Neural cell (in vitro differentiated cells): ENCODE data around the gene RAB17. TPM values are rescaled to one million over a fixed set of nuclear protein-coding genes. Genes with fewer than 3 reads are reported as not detected.

Experiments
- H2AFZ ChIP-seq: fragments of 200-600, 300-800 bp; sonication (generic), shearing (Covaris generic); 2 replicates; pipeline ENCODE4 v1.6.0; 2014; ENCODE audit warnings: low read depth, mild to moderate bottlenecking, antibody characterized with exemption, low read length, moderate library complexity
- H3F3A ChIP-seq: fragments of 200-600 bp; shearing (Covaris generic); 2 replicates; pipeline ENCODE4 v1.6.1; 2016; ENCODE audit warnings: mild to moderate bottlenecking, moderate library complexity, mixed read lengths, antibody characterized with exemption, low read length; ENCODE audit not compliant: insufficient read depth, poor library complexity, severe bottlenecking
- H3K27ac ChIP-seq: fragments of 200-600, 300-800 bp; sonication (generic), shearing (Covaris generic); 2 replicates; pipeline ENCODE4 v1.5.1; 2014; ENCODE audit warnings: mild to moderate bottlenecking, low read length, moderate library complexity
- H3K27me3 ChIP-seq: fragments of 300-800, 200-600 bp; sonication (generic), shearing (Covaris generic); 2 replicates; pipeline ENCODE4 v1.6.0; 2014; ENCODE audit warnings: mild to moderate bottlenecking, low read depth, low read length, moderate library complexity; ENCODE audit not compliant: insufficient read depth
- H3K36me3 ChIP-seq: fragments of 300-800, 200-600 bp; sonication (generic), shearing (Covaris generic); 2 replicates; pipeline ENCODE4 v1.5.1; 2014; ENCODE audit warnings: mild to moderate bottlenecking, antibody characterized with exemption, low read length, moderate library complexity; ENCODE audit not compliant: insufficient read depth
- H3K4me2 ChIP-seq: fragments of 300-800, 200-600 bp; sonication (generic), shearing (Covaris generic); 2 replicates; pipeline ENCODE4 v1.6.0; 2014; ENCODE audit warnings: mild to moderate bottlenecking, low read length
- H3K4me3 ChIP-seq: fragments of 300-800, 200-600 bp; sonication (generic), shearing (Covaris generic); 2 replicates; pipeline ENCODE4 v1.5.1; 2014; ENCODE audit warnings: mild to moderate bottlenecking, low read length, moderate library complexity
- H3K79me2 ChIP-seq: fragments of 200-600 bp; shearing (Covaris generic); replicated peaks from 2 replicates; pipeline ENCODE4 v1.6.0; 2014; ENCODE audit warnings: mild to moderate bottlenecking, low read length, moderate library complexity; ENCODE audit not compliant: insufficient read depth
- H3K9ac ChIP-seq: fragments of 300-800, 200-600 bp; sonication (generic), shearing (Covaris generic); 2 replicates; pipeline ENCODE4 v1.6.1; 2016; ENCODE audit warnings: mild to moderate bottlenecking, low read length, mixed read lengths
- H3K9me2 ChIP-seq: fragments of 200-600 bp; shearing (Covaris generic); 2 replicates; pipeline ENCODE4 v1.6.1; 2016; ENCODE audit warnings: mild to moderate bottlenecking, low read length, mixed read lengths; ENCODE audit not compliant: insufficient read depth
- H3K9me3 ChIP-seq: fragments of 200-600, 300-800 bp; sonication (generic), shearing (Covaris generic); 2 replicates; pipeline ENCODE4 v1.6.1; 2016; ENCODE audit warnings: mild to moderate bottlenecking, mixed run types, low read length, moderate library complexity, mixed read lengths
- H4K20me1 ChIP-seq: fragments of 200-600 bp; shearing (Covaris generic); 2 replicates; pipeline ENCODE4 v1.6.1; 2016; ENCODE audit warnings: mild to moderate bottlenecking, mixed run types; ENCODE audit not compliant: insufficient read depth
- EP300 ChIP-seq: fragments of 450-650 bp; conservative IDR thresholded peaks from 2 replicates; pipeline ENCODE4 v1.6.1; 2014; ENCODE audit warnings: antibody characterized with exemption, mild to moderate bottlenecking, moderate library complexity; ENCODE audit not compliant: poor library complexity, severe bottlenecking
- EZH2 ChIP-seq: fragments of 200-600, 300-800 bp; shearing (Covaris generic), sonication (generic); IDR thresholded peaks from 2 replicates; pipeline ENCODE4 v1.6.1; 2014; ENCODE audit warnings: antibody characterized with exemption, low read length, borderline replicate concordance, mild to moderate bottlenecking; ENCODE audit not compliant: insufficient read depth, poor library complexity, severe bottlenecking
- MXI1 ChIP-seq: fragments of 450-650 bp; conservative IDR thresholded peaks from 2 replicates; pipeline ENCODE4 v1.6.1; 2014; ENCODE audit warnings: antibody characterized with exemption, mild to moderate bottlenecking; ENCODE audit not compliant: poor library complexity, severe bottlenecking
- POLR2AphosphoS5 ChIP-seq: IDR thresholded peaks from 2 replicates; pipeline ENCODE4 v1.6.1; 2012
- RAD21 ChIP-seq: fragments of 450-650 bp; conservative IDR thresholded peaks from 2 replicates; pipeline ENCODE4 v1.6.1; 2014; ENCODE audit warnings: antibody characterized with exemption, mild to moderate bottlenecking, moderate library complexity
- SMC3 ChIP-seq: fragments of 450-650 bp; conservative IDR thresholded peaks from 2 replicates; pipeline ENCODE4 v1.6.1; 2014; ENCODE audit warnings: antibody characterized with exemption, mild to moderate bottlenecking, moderate library complexity; ENCODE audit not compliant: poor library complexity
- TAF1 ChIP-seq: IDR thresholded peaks from 2 replicates; pipeline ENCODE4 v1.6.1; 2012; ENCODE audit warnings: low read depth
- polyA plus RNA-seq: library from polyadenylated mRNA; depleted of rRNA; stranded (reverse); fragments of >200 nt; gene quantifications from 2 replicates; pipeline ENCODE4 v1.2.3, GENCODE V29; 2014
- TF ChIP-seq, protein P1 (sequence below): fragments of 450-650 bp; IDR thresholded peaks from 2 replicates; pipeline ENCODE4 v1.5.1; 2014; ENCODE audit warnings: antibody characterized with exemption, mild to moderate bottlenecking, moderate library complexity; ENCODE audit not compliant: poor library complexity, severe bottlenecking
- TF ChIP-seq, protein P2 (sequence below): IDR thresholded peaks from 2 replicates; pipeline ENCODE4 v1.6.1; 2012; ENCODE audit warnings: borderline replicate concordance

RAB17 gene
- polyA plus RNA-seq, 1 donor from 2014 or later = not detected

- no peak overlapping the region for H3K4me2 ChIP-seq
- no peak overlapping the region for H2AFZ ChIP-seq
- H3K27me3 ChIP-seq = no peaks in the 10 kb centered on the region
- no peaks in the 10 kb centered on the region for H3K9me2 ChIP-seq
- no peaks in the 10 kb centered on the region for H3F3A ChIP-seq
- no peaks in the 10 kb centered on the region for H3K36me3 ChIP-seq
- no peaks in the 10 kb centered on the region for H3K9me3 ChIP-seq
- TF ChIP-seq SMC3 (no peak), EP300 (no peak), MXI1 (no peak), RAD21 (no peak), EZH2 (no peak), TAF1 (no peak), POLR2AphosphoS5 (no peak)
- TF ChIP-seq, protein P1, sequence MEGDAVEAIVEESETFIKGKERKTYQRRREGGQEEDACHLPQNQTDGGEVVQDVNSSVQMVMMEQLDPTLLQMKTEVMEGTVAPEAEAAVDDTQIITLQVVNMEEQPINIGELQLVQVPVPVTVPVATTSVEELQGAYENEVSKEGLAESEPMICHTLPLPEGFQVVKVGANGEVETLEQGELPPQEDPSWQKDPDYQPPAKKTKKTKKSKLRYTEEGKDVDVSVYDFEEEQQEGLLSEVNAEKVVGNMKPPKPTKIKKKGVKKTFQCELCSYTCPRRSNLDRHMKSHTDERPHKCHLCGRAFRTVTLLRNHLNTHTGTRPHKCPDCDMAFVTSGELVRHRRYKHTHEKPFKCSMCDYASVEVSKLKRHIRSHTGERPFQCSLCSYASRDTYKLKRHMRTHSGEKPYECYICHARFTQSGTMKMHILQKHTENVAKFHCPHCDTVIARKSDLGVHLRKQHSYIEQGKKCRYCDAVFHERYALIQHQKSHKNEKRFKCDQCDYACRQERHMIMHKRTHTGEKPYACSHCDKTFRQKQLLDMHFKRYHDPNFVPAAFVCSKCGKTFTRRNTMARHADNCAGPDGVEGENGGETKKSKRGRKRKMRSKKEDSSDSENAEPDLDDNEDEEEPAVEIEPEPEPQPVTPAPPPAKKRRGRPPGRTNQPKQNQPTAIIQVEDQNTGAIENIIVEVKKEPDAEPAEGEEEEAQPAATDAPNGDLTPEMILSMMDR = no peak
- TF ChIP-seq, protein P2, sequence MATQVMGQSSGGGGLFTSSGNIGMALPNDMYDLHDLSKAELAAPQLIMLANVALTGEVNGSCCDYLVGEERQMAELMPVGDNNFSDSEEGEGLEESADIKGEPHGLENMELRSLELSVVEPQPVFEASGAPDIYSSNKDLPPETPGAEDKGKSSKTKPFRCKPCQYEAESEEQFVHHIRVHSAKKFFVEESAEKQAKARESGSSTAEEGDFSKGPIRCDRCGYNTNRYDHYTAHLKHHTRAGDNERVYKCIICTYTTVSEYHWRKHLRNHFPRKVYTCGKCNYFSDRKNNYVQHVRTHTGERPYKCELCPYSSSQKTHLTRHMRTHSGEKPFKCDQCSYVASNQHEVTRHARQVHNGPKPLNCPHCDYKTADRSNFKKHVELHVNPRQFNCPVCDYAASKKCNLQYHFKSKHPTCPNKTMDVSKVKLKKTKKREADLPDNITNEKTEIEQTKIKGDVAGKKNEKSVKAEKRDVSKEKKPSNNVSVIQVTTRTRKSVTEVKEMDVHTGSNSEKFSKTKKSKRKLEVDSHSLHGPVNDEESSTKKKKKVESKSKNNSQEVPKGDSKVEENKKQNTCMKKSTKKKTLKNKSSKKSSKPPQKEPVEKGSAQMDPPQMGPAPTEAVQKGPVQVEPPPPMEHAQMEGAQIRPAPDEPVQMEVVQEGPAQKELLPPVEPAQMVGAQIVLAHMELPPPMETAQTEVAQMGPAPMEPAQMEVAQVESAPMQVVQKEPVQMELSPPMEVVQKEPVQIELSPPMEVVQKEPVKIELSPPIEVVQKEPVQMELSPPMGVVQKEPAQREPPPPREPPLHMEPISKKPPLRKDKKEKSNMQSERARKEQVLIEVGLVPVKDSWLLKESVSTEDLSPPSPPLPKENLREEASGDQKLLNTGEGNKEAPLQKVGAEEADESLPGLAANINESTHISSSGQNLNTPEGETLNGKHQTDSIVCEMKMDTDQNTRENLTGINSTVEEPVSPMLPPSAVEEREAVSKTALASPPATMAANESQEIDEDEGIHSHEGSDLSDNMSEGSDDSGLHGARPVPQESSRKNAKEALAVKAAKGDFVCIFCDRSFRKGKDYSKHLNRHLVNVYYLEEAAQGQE = no peak
- H3K9ac ChIP-seq = no peak overlapping the region
- no peak overlapping the region for H3K4me3 ChIP-seq
- no peaks in the 10 kb centered on the region for H4K20me1 ChIP-seq
- H3K27ac ChIP-seq = no peak overlapping the region
- H3K79me2 ChIP-seq = no peaks in the 10 kb centered on the region
These were observed 49.3 kb downstream of the RAB17 start for GRCh38 chr2:237541243-237541642.

DNA sequence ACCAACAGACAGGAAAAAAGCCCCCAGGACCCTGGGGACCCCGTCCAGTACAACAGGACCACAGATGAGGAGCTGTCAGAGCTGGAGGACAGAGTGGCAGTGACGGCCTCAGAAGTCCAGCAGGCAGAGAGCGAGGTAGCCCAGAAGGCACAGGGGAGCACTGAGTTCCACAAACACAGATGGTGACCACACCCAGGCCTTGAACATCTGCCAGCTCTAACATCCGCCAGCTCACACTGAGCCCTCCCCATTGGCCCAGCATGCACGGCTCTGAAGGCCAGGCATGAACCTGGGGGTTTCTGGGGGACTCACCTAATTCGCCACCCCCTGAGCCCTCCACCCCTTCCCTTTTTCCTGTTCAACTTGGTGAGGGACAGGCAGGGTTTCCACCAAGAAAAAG lies 49.7 kb downstream of the RAB17 start:
- Histone ChIP-seq H2AFZ (no peak overlapping the region), H3F3A (no peaks in the 10 kb centered on the region), H3K4me2 (no peak overlapping the region), H3K79me2 (no peaks in the 10 kb centered on the region), H3K36me3 (no peaks in the 10 kb centered on the region), H4K20me1 (no peaks in the 10 kb centered on the region), H3K27ac (no peak overlapping the region), H3K9me3 (no peaks in the 10 kb centered on the region), H3K9ac (no peak overlapping the region), H3K9me2 (no peaks in the 10 kb centered on the region), H3K4me3 (no peak overlapping the region), H3K27me3 (no peaks in the 10 kb centered on the region)
- TF ChIP-seq RAD21 = no peak
- no peak for TF ChIP-seq POLR2AphosphoS5
- no peak for TF ChIP-seq SMC3
- TF ChIP-seq EZH2 = no peak
- no peak for TF ChIP-seq EP300
- no peak for TF ChIP-seq TAF1
- TF ChIP-seq, protein P2 = no peak
- TF ChIP-seq, protein P1 = no peak
